ENCODE data around the gene POLR3E.

Gene POLR3E, protein sequence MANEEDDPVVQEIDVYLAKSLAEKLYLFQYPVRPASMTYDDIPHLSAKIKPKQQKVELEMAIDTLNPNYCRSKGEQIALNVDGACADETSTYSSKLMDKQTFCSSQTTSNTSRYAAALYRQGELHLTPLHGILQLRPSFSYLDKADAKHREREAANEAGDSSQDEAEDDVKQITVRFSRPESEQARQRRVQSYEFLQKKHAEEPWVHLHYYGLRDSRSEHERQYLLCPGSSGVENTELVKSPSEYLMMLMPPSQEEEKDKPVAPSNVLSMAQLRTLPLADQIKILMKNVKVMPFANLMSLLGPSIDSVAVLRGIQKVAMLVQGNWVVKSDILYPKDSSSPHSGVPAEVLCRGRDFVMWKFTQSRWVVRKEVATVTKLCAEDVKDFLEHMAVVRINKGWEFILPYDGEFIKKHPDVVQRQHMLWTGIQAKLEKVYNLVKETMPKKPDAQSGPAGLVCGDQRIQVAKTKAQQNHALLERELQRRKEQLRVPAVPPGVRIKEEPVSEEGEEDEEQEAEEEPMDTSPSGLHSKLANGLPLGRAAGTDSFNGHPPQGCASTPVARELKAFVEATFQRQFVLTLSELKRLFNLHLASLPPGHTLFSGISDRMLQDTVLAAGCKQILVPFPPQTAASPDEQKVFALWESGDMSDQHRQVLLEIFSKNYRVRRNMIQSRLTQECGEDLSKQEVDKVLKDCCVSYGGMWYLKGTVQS

GRCh38 chr16:22297114-22297870, at the start of gene POLR3E:
TSS of gene POLR3E (plus strand) at chr16:22297409. CDS start at chr16:22302969, 5,560 bp downstream.
- FAIRE-seq (no peak), DNase-seq (ENCODE audit: low spot score) (peak; percentile 94)

DNA sequence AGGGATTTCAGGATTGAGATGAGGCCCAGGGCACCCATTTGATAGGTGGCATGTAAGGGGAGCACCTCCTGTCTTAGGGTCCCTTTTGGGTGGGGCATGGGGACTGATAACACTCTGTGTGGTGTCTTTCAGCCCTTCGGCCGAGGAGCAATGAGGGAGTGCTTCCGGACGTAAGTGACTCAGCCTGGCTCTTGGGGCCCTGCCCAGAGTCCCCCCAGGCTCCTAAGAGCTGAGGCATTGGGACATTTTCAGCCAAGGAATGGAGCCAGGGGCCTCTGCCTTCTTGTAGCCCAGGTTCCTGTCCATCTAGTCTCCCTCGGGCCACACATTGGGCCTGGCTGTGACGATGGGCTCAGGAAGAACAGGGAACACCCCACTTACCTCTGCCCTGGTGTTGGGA, 46.7 kb upstream of the POLR3E start:
- no peak for DNase-seq (ENCODE audit: low spot score)
- FAIRE-seq: no peak

- no peak for FAIRE-seq
Observed at GRCh38 chr16:22252317-22252716, 44.9 kb upstream of the POLR3E start.

GRCh38 chr16:22253272-22253671, 43.9 kb upstream of the POLR3E start:
- no peak for FAIRE-seq

More at GRCh38 chr16:22252317-22252716, 44.9 kb upstream of the POLR3E start:
- DNase-seq (ENCODE audit: low spot score): no peak

GRCh38 chr16:22255335-22255734, 41.9 kb upstream of the POLR3E start:
- FAIRE-seq (no peak), DNase-seq (ENCODE audit: low spot score) (no peak)

More at GRCh38 chr16:22253272-22253671, 43.9 kb upstream of the POLR3E start:
- no peak for DNase-seq (ENCODE audit: low spot score)

GRCh38 chr16:22257440-22257839, 39.8 kb upstream of the POLR3E start:
- DNase-seq (ENCODE audit: low spot score) (no peak), FAIRE-seq (no peak)

GRCh38 chr16:22260490-22260889, 36.7 kb upstream of the POLR3E start:
- FAIRE-seq (no peak), DNase-seq (ENCODE audit: low spot score) (no peak)

- DNase-seq (ENCODE audit: low spot score) (no peak), FAIRE-seq (no peak)
Observed at GRCh38 chr16:22262460-22262859, 34.7 kb upstream of the POLR3E start.

DNA sequence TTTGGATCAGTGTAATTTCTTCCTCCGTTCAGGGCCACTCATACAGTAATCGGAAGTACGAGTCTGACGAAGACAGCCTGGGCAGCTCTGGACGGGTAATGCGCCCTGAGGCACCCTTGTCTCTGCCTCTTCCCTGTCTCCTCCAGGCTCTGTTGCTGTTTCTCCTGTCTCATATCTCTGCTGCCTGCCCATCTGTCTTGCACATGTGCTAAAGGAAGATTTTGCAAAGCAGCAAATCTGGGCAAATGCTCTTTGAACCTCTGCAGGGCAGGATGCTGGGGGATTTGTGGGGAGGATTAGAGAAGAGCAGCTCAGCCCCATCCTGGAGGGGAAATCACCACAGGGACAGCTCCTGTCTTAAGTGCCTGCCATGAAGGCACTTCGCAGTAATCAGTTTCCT, 32.4 kb upstream of the POLR3E start:
- FAIRE-seq (no peak), DNase-seq (ENCODE audit: low spot score) (no peak)

DNA sequence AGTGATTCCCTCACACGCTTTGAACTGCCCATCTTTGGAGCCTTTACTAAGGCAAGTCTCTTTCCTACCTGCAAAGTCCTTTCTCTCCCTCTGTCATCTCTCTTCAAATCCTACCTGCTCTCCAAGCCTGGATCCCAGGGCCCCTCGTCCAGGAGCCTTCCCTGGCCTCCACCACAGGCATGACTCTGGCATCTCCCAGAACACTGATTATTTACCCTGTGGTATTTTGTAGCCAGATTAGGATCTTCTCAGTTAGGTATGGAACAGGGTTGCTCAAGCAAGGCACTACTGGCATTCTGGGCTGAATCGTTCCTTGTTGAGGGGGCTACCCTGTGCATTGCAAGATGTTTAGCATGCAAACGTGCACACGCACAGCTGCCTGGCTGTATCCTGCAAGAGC, 31.9 kb upstream of the POLR3E start:
- DNase-seq (ENCODE audit: low spot score): no peak
- no peak for FAIRE-seq

DNA sequence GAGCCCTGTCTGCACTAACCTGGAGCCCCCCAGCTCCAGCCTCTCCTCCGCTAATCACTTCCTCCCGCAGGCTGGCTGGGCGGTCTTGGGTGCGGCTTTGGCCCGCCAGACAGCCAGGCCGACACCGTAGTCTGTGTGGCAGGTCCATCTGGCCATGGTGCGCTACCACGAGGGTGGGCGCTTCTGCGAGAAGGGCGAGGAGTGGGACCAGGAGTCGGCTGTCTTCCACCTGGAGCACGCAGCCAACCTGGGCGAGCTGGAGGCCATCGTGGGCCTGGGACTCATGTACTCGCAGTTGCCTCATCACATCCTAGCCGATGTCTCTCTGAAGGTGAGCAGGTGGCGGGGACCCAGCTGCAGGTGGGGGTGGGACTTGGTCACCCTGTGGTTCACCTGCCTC, 30.7 kb upstream of the POLR3E start:
- FAIRE-seq (no peak), DNase-seq (ENCODE audit: low spot score) (no peak)

GRCh38 chr16:22267764-22268163, 29.4 kb upstream of the POLR3E start:
- no peak for FAIRE-seq

DNA sequence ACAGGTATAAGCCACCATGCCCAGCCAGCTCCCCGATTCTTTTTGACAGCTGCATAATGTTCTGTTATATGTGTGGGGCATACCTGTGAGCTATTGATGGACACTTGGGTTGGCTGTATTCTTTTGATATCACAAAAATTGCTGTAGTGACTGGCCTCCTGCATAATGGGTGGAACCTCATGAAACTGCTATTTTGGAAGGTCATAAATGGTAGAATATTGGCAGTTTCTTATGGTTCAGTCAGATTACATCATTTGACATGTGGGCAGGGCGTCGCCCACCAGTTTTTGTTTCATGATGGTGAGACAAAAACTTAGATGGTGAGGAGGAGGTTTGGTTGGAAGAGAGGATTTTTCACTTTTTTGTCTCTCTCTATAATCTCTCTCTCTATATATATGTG, 26.7 kb upstream of the POLR3E start:
- DNase-seq (ENCODE audit: low spot score) (no peak), FAIRE-seq (no peak)

More at GRCh38 chr16:22267764-22268163, 29.4 kb upstream of the POLR3E start:
- no peak for DNase-seq (ENCODE audit: low spot score)

DNA sequence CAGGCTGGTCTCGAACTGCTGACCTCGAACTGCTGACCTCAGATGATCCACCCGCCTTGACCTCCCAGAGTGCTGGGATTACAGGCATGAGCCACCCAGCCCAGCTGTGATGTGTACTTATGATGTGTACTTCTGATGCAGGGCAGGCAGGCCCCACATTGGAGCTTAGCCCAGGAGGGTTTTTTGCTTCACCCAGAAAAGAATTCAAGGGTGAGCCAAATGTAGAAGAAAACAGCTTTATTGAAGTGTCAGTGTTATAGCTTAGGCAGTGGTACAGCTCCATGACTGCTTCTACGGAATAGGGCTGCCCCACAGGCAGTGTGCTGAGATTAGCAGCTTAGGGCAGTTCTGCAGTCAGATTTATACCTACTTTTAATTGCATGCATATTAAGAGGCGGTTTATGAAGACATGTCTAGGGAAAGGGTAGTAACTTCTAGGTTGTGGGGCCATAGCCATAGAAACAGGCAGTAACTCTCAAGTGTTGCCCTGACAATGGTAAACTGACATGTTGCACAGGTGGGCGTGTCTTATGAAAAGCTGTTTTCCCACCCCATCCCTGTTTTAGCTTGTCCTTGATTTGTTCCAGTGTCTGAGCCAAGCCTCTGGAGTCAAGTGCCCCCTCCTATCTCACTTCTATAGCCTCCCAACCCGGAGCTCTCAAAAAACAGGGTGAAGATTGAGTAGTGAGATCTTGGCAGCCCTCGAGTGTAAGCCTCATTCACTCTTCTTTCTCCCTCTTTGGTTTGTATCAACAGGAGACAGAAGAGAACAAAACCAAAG, 24.1 kb upstream of the POLR3E start:
- DNase-seq (ENCODE audit: low spot score) (no peak), FAIRE-seq (no peak)

DNA sequence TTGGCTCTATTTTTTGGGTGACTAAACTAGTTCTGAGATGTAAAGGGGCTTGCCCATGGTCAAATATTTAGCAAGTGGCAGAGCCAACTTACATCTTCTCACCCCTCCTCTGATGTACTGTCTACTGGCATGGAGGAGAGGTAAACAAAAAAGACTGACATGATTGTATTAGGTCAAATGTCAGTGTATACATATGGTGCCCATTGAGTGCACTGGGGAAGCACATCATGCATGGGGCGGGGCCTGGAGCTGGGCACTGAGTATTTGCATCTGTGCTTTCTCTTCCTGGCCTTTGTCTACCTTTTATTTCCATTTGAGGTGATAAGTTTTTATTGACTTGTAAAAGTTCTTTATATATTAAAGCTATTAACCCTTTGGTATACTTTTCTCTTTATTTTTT, 22.3 kb upstream of the POLR3E start:
- no peak for DNase-seq (ENCODE audit: low spot score)
- FAIRE-seq: no peak

DNA sequence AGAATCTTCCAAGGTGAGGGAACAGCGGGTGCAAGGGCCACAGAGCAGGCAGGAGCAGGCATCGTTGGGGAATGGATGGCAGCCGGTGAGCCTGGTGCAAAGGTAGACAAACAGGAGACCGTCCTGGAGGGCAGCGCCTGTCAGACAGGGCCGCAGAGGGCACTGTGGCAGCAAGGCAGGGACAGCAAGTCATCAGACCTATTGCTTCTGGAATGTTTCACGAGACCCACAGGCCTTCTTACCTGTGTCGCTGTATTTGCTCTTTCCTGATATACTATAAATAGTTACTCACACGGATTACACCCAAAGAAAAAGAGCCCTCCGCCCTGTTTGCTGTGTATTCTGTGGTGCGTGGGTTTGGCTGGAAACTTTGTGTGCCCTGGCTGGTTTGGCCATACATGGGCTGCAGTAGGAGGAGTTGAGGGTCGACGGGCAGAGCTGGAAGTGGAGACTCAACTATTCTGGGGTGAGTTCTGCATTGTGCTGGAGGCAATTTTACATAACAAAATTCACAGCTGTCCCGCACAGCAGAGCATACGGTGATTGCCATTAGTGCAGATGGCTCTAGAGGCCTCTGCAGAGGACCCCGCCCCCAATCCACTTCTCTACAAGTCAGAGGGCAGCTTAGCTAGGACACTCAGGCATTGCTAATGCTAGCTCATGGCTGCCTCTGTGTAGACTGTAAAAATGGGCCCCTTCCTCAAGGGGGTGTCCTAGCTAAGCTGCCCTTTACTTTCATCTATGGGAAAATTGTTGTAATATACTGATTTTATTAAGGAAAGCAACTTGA, 18.6 kb upstream of the POLR3E start:
- DNase-seq (ENCODE audit: low spot score): no peak
- FAIRE-seq: no peak

- FAIRE-seq: no peak
- no peak for DNase-seq (ENCODE audit: low spot score)
Observed at GRCh38 chr16:22282254-22282892, 14.8 kb upstream of the POLR3E start.

DNA sequence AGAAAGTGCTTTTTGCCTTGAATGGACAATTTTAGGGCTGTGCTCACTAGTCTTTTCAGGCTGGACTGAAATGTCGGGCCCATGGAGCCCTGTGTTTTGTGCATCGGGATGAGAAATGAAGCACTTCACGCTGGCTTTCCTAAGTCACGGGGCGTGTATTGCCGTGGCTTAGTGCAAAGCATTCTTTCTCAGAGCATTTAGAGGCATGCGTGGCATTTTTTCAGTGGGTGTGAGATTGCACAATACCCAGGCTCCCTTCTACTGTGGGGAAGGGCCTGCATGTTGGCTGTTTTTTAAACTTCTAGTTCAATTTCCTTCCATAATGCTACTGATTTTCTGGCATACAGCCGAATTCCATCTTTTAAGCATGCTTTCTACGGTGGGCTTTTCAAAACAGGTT, 12.6 kb upstream of the POLR3E start:
- DNase-seq (ENCODE audit: low spot score) (no peak), FAIRE-seq (no peak)

DNA sequence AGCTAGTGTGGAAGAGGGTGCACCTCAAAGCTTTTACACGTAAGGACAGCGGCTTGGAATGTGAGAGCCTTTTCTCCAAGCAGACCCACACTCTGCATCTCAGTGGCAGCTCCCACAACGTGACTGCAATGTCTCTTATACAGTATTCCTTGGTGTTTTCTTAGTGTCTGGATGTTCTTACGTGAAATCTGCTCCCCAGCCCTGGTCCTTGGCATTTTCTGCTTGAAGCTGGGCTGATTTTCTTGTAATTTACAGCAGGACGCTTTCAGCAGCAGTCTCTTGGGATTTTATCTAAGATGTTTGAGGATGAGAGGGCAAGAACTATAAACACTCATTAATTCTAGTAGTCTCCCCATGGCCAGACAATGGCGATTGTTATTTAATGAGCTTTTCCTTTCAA, 12.1 kb upstream of the POLR3E start:
- no peak for FAIRE-seq
- no peak for DNase-seq (ENCODE audit: low spot score)

GRCh38 chr16:22291020-22291419, 6.2 kb upstream of the POLR3E start:
- DNase-seq (ENCODE audit: low spot score) (no peak), FAIRE-seq (no peak)
